HG02798 (cell line): ENCODE measurements around the gene KCP.

Source experiments
- ATAC-seq: cut with Tn5 transposase; IDR thresholded peaks from one replicate; pipeline ENCODE4 v1.9.1; 2021; ENCODE audit warnings: mild to moderate bottlenecking; ENCODE audit not compliant: unreplicated experiment, poor library complexity

KCP gene

DNA sequence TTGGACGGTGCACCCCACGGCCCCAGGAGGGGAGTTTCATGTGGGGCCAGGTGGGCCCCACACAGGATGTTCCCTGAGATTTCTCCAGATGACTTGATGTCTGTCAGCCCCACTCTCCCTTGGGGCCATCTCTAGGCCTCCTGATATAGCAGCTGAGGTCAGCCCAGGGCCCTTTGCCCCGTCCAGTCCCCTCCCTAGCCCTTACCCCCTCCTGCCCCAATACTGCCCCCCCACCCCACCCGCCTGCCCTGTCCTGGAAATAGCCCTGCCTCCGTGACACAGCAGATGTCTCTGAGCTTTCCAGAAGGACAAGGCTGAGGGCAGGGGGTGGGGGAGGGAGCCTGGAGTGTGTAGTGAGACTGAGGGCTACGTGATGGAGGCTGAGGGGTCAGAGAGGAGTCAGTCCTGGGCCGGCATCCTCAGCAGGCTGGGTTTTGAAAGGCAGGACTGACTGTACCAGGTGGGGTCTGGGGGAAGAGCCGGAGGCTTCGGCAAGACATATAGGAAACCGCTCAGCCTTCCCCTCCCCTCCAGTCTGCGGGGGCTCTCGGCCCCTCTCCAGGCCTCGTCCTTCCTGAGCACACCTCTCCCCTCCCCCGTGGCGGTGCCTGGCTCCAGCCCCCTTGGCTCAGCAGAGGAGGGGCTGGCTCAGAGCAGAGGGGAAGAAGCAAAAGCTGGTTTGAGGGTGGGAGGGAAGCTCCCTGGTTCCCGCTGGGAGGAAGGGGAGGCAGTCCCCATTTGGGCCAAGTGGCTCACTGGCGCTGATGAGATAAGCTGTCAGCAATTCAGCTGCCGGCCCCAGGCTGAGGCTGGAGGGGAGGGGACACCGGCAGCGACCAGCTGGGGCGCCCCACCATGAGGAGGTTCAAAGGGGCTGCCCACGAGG lies 78.3 kb downstream of the KCP start:
- ATAC-seq: no peak

DNA sequence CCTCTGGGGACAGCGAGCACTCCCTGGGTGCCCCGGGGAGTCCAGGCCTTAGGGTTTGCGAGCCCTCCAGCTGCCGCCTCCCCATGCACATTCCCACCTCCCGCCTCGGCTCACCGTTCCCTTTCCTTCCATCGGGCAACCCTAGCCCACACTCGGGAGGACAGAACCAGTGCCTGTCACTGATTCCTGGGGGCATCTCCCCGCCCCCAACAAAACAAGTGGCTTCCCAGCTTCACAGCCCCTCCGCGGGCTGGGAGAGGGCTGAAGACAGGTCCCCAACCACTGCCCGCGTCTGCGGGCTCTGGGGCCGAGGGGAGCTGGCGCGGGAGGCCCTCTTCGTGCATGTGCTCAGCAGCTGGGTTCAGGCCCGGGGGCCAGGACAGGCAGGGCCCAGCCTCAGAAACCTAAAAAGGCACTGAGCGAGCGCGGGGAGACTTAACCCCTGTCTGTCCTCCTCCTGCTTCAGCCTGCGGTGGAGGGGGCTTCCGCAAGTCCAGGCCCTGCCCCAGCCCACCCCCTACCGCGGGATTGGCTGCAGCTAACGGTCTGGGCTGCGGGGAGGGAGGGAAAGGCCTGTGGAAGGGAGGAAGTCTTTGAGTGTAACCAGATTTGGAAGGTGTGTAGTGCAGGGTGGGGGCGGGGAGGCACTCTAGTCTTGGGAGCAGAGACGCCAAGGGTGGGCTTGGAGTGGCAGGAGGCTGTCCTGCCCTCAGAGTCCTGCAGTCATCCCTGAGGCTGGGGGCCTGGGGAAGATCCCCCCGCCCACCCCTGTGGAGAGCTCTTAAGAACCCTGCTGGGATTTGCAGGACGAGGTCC lies 79.1 kb downstream of the KCP start:
- no peak for ATAC-seq

DNA sequence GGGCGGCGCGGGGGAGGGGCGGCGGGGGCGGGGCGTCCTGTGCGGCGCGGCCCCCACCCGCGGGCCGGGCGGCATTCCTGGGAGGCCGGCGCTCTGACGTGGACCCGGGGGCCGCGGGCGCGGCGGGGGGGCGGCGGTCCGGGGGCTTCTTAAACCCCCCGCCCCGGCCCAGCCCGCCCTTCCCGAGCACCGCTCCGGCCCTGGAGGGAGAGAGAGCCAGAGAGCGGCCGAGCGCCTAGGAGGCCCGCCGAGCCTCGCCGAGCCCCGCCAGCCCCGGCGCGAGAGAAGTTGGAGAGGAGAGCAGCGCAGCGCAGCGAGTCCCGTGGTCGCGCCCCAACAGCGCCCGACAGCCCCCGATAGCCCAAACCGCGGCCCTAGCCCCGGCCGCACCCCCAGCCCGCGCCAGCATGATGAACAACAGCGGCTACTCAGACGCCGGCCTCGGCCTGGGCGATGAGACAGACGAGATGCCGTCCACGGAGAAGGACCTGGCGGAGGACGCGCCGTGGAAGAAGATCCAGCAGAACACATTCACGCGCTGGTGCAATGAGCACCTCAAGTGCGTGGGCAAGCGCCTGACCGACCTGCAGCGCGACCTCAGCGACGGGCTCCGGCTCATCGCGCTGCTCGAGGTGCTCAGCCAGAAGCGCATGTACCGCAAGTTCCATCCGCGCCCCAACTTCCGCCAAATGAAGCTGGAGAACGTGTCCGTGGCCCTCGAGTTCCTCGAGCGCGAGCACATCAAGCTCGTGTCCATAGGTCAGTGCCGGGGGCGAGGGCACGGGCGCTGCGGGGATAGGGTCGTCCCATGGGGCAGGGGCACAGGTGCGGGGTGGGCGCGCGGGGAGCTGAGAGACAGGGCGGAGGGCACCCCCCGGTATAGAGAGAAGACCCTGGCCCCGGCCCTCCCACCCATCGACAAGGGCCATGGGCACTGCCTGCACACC lies 80.0 kb downstream of the KCP start, which contains the start of gene FLNC:
Gene FLNC (plus strand): TSS at position 176 of the 947 bp plus-strand sequence. CDS start 232 bp downstream, at position 408.
- ATAC-seq: no peak

DNA sequence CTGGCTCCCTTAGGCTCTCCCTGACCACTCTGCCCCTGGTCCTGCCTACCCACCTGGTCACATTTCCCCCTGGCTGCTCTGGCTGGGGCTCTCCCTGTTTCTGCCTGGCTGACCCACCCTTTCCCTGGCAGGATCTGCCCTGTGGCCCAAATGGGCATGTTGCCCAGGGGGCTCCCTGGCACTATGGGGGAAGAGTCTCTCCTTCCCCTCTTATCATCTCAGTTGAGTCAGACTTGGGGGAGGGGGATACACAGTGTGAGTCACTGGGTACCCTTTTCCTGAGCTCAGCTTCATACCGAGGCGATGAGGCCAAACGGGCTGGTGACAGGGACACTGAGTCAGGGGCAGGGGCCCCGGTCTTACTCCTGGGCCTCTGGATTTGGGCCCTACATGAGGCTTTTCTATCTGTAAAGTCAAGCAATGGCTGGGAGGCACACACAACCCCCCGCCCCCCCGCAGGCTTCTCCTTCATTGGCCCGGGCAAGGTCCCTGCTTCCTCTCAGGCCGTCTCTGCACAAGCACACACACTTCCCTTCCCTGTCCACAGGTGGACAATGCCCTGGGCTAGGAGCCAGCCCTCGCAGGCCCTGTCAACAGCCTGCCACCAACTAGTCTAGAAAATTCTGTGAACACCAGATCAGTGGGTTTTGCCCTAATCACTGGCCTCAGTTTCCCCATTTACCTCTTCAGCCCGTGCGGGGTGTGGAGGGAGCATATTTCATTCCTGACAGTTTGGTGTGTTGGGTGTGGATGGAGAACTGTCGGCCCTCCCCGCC lies 80.9 kb downstream of the KCP start:
- ATAC-seq: no peak

DNA sequence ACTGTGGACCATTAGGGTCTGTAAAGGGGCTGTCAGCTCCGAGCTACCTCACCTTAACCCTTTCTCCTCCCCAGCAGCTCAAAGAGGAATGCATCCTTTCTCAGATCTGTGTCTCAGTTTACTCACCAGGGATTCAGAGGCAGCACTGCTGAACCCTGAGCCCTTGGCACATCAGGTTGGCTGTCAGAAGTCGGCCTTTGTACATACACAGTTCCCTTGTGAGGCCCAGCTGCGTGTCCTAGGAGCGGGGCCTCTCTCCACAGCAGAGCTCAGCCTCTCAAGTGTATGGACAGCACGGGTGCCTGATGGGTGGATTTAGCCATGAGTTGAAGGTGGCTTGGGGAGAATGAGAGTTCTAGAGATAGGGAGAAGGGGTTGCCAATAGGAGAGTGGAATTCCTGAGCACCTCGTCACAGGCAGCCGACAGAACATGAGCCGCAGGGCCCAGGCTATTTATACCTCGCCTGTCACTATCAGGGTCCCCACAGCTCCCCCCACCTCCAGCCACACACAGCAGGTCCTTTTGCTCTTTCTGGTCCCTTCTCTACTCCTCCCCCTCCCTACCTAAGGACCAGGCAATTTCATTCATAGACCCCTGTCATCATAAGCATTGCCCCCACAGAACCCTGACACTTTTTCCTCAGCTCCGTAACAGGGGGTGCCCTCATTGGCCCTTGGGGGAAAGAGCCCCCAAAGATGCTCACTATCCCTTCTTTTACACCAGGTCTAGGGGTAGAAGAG lies 82.4 kb downstream of the KCP start:
- ATAC-seq: no peak

DNA sequence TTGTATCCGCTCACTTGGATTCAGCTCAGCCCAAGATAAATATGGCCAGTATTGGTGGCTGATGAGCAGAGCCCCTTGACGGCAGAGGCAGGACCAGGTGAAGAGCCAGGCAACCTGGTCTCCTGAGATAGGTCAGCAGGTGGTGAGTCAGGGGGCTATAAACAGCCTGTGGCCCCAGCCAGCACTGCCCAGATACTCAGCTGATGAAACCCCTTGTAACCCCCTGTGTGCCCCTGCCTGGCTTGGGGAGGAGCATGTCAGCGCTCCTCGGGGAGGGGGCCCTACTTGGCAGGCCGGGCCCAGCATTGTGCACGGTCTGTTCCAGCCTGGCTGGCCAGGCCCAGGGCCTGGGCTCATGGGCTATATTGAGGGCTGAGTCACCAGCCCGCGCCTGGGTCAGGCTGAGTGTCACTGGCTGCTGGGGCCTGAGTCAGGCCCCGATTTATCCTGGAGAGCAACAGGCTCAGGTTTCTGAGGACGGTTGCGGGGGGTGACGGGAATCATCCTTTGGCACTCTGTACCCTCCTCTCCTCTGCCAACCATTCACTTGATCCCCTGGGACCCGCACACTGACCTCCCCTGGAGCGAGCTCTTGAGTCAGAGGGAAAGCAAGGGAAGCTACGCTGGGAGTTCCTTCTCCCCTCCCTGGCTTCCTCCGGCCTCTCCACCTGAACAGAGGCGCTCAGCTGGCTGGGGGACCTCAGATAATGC lies 83.1 kb downstream of the KCP start:
- no peak for ATAC-seq

DNA sequence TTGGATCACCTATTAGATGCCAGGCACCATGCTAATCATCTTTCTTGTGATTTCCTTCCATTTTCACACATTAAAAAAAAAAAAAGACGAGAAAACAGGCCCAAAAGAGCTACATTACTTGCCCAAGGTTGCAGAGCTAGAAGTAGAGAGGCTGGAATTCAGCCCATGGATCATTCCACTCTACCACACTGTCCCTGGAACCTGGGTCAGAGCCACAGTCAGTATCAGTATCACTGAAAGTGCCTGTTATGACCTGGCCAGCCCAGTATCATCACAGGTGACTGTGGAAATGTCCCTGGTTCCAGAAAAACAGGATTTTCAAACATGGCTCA lies 83.6 kb downstream of the KCP start:
- no peak for ATAC-seq
